ENCODE data around the gene MUSTN1. TPM values are rescaled to one million over a fixed set of nuclear protein-coding genes. Genes with fewer than 3 reads are reported as not detected.

Gene MUSTN1
- total RNA-seq, 1 donor from 2014 or later: 1.8 TPM

DNA sequence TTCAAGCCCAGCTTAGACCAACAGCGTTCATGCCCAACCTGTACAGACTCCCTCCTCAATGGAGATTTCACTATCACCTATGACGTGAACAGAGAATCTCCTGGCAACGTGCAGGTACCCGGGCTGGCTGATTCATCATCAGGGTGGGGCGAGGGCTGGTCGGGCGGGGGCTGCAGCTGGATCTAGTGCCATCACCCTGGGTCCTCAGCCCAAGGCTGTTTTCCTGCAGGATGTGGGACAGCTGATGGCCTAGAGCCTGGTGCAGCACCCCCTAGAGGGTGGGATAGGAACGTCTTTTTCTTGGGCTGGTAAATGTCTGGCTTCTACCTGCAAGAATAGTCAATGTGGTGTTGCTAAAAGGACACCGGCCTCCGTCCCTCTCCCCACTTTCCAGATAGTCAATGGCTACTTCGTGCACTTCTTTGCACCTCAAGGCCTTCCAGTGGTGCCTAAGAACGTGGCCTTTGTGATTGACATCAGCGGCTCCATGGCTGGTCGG lies 35.8 kb downstream of the MUSTN1 start:
- Mint-ChIP-seq H3K27ac (no peak overlapping the region), H3K9me3 (no peaks in the 10 kb centered on the region), H3K27me3 (no peaks in the 10 kb centered on the region), H3K4me1 (ENCODE audit: unreplicated experiment) (peaks cover 6% of the 10 kb centered on the region), H3K4me3 (no peak overlapping the region), H3K36me3 (no peaks in the 10 kb centered on the region)
- DNase-seq (ENCODE audit: extremely low spot score, unreplicated experiment): no peak
- TF ChIP-seq, protein P1, sequence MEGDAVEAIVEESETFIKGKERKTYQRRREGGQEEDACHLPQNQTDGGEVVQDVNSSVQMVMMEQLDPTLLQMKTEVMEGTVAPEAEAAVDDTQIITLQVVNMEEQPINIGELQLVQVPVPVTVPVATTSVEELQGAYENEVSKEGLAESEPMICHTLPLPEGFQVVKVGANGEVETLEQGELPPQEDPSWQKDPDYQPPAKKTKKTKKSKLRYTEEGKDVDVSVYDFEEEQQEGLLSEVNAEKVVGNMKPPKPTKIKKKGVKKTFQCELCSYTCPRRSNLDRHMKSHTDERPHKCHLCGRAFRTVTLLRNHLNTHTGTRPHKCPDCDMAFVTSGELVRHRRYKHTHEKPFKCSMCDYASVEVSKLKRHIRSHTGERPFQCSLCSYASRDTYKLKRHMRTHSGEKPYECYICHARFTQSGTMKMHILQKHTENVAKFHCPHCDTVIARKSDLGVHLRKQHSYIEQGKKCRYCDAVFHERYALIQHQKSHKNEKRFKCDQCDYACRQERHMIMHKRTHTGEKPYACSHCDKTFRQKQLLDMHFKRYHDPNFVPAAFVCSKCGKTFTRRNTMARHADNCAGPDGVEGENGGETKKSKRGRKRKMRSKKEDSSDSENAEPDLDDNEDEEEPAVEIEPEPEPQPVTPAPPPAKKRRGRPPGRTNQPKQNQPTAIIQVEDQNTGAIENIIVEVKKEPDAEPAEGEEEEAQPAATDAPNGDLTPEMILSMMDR (conservative IDR thresholded peaks at IDR 0.05): peak; percentile 70

DNA sequence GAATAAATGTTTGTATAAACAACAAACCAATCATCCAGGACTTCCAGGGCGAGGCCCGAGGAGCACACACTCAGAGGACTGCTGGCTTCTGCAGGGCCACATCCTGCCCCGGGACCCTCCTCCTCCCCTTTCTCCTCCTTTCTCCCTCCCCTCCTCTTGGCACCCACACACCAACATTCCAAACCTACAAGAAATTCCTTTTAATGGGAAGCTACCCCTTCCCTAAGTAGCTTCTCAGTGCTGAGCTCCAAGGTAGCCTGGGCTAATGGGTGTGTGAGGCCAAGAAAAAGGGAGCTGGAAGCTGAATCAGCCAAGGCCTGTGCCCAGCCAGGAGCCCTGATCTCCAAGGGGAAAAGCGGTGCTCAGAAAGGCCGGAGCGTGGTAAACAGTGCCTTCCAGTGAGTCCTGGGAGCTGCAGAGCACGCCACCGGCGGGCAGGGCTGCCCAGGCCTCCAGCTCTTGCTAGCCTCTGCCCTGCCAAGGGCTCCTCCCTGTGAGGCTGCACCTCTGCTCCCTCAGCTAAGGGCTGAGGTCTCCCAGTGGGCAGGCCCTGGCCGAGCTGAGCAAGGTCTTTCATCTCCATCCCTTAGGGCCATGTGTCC lies 36.3 kb downstream of the MUSTN1 start:
- no peak for DNase-seq (ENCODE audit: extremely low spot score, unreplicated experiment)
- TF ChIP-seq, protein P1 (conservative IDR thresholded peaks at IDR 0.05): no peak
- peaks cover 8% of the 10 kb centered on the region for H3K4me1 Mint-ChIP-seq (ENCODE audit: unreplicated experiment)
- H3K27me3 Mint-ChIP-seq: no peaks in the 10 kb centered on the region
- no peak overlapping the region for H3K4me3 Mint-ChIP-seq
- no peak overlapping the region for H3K27ac Mint-ChIP-seq
- no peaks in the 10 kb centered on the region for H3K36me3 Mint-ChIP-seq
- no peaks in the 10 kb centered on the region for H3K9me3 Mint-ChIP-seq

DNA sequence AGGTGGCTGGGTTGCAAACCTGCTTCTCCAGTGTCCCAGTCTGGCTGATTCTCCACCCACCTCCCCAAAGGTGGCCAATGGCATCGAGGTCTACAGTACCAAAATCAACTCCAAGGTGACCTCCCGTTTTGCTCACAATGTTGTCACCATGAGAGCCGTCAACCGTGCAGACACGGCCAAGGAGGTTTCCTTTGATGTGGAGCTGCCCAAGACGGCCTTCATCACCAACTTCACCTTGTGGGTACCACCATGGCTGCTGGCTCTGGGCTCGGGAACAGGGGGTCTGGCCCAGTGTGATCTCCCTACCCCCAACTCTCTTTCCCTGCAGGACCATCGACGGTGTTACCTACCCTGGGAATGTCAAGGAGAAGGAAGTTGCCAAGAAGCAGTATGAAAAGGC lies 38.4 kb downstream of the MUSTN1 start:
- H3K4me3 Mint-ChIP-seq: no peak overlapping the region
- no peaks in the 10 kb centered on the region for H3K9me3 Mint-ChIP-seq
- H3K27ac Mint-ChIP-seq: no peak overlapping the region
- H3K36me3 Mint-ChIP-seq: no peaks in the 10 kb centered on the region
- TF ChIP-seq, protein P1 (conservative IDR thresholded peaks at IDR 0.05): no peak
- H3K27me3 Mint-ChIP-seq: no peaks in the 10 kb centered on the region
- no peak for DNase-seq (ENCODE audit: extremely low spot score, unreplicated experiment)
- peaks cover 8% of the 10 kb centered on the region for H3K4me1 Mint-ChIP-seq (ENCODE audit: unreplicated experiment)

DNA sequence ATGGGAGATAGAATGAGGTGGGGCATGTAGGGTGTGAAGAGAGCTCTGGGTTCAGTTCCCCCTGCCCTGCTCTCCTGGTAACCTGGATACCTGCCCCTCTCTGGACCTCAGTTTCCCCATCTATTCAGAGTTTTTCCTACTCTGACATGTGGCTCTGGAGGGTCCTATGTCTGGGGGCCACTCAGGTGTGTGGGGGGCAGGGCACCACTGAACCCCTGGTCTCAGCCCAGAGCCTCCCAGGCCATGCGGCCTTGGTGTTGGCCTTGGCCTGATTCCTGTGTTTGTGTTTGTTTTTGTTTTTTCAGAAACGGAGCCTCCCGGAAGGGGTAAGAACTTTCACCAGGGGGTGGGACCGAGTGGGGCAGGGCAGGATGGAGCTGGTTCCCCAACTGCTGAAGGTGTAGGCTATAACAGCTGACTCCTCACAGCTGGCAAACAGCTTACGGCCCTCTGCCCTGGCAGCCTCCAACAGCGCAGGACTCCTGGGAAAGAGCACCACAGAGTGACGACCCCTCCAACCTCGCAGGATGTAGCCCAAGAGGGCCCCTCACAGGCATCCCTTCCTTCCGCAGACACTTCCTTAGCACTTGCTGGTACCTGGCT lies 39.4 kb downstream of the MUSTN1 start:
- no peak overlapping the region for H3K4me3 Mint-ChIP-seq
- TF ChIP-seq, protein P1 (conservative IDR thresholded peaks at IDR 0.05): no peak
- no peak overlapping the region for H3K27ac Mint-ChIP-seq
- no peaks in the 10 kb centered on the region for H3K36me3 Mint-ChIP-seq
- peaks cover 8% of the 10 kb centered on the region for H3K4me1 Mint-ChIP-seq (ENCODE audit: unreplicated experiment)
- no peaks in the 10 kb centered on the region for H3K27me3 Mint-ChIP-seq
- DNase-seq (ENCODE audit: extremely low spot score, unreplicated experiment): no peak
- no peaks in the 10 kb centered on the region for H3K9me3 Mint-ChIP-seq

DNA sequence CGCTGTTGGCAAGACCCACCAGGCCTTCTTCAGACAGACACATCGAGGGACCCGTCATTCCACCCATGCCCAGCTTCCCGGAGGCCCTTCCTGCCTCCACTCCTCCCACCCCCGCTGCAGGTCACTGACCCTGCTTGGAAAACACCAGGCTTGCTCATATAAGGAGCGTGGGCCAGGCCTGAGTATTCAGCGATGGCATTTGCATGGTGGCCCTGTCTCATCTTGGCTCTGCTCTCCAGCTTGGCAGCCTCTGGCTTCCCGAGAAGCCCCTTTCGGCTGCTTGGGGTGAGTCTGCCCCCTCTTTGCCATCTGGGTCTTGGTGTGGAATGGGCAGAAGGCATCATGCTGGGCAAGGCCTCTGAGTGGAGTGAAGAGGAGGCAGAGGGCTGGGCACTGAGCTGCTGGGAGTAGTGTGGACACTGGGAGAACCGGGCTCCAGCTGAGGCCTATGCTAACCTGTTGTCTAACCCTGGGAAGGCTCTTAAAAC lies 40.2 kb downstream of the MUSTN1 start, which contains the start of gene ITIH3:
Gene ITIH3 (plus strand): TSS at position 185 of the 488 bp plus-strand sequence. CDS start 8 bp downstream, at position 193.
- Mint-ChIP-seq H3K9me3 (no peaks in the 10 kb centered on the region), H3K27ac (no peak within 1 kb of the TSS), H3K4me1 (ENCODE audit: unreplicated experiment) (peaks cover 8% of the 10 kb centered on the region), H3K27me3 (no peaks in the 10 kb centered on the region), H3K36me3 (no peaks in the 10 kb centered on the region), H3K4me3 (no peak within 1 kb of the TSS)
- TF ChIP-seq, protein P1 (conservative IDR thresholded peaks at IDR 0.05): no peak
- DNase-seq (ENCODE audit: extremely low spot score, unreplicated experiment): no peak
